Liver (tissue), 9 donors: ENCODE data around the gene RBPJ. TPM values are rescaled to one million over a fixed set of nuclear protein-coding genes. Genes with fewer than 3 reads are reported as not detected.
"Not testable (repeated sequence)": the region's sequence is repeated elsewhere in the genome, so short reads cannot be mapped to it uniquely, and the experiment has no call there.

Experiments used
- DNase-seq: peaks from one replicate; pipeline ENCODE4 v3.0.0-alpha.2; 2017; ENCODE audit warnings: low spot score
- H3K27ac ChIP-seq, 2 donors: one replicate each; pipeline ENCODE4 v1.7.0; 2013; ENCODE audit warnings: inconsistent platforms in 2 of 2, low read length in 2 of 2, control low read depth in 1 of 2, low read depth in 1 of 2, mild to moderate bottlenecking in 1 of 2
- H3K27me3 ChIP-seq, 4 donors: one replicate each; pipeline versions ENCODE4 v1.6.1 to v1.7.0; 2013; ENCODE audit warnings: low read length in 3 of 4, inconsistent platforms in 1 of 4, mild to moderate bottlenecking in 1 of 4, moderate library complexity in 1 of 4; ENCODE audit not compliant: control insufficient read depth in 4 of 4, insufficient read depth in 4 of 4
- H3K36me3 ChIP-seq, 4 donors: one replicate each; pipeline versions ENCODE4 v1.6.1 to v1.7.0; 2013; ENCODE audit warnings: low read length in 3 of 4, mild to moderate bottlenecking in 3 of 4, low read depth in 1 of 4, moderate library complexity in 1 of 4; ENCODE audit not compliant: control insufficient read depth in 4 of 4, insufficient read depth in 3 of 4
- H3K4me1 ChIP-seq, 4 donors: one replicate each; pipeline versions ENCODE4 v1.6.1 to v1.7.0; 2013; ENCODE audit warnings: low read length in 3 of 4, mild to moderate bottlenecking in 3 of 4, moderate library complexity in 1 of 4; ENCODE audit not compliant: control insufficient read depth in 4 of 4, insufficient read depth in 4 of 4
- H3K4me3 ChIP-seq, 3 donors: one replicate each; pipeline versions ENCODE4 v1.6.1 to v1.7.0; 2013; ENCODE audit warnings: low read length in 3 of 3, control low read depth in 1 of 3, low read depth in 1 of 3, mild to moderate bottlenecking in 1 of 3
- H3K9ac ChIP-seq, 2 donors: one replicate each; pipeline ENCODE4 v1.7.0; 2013; ENCODE audit warnings: low read length in 2 of 2, mild to moderate bottlenecking in 2 of 2, moderate library complexity in 2 of 2, control low read depth in 1 of 2, low read depth in 1 of 2
- H3K9me3 ChIP-seq, 4 donors: one replicate each; pipeline versions ENCODE4 v1.6.1 to v1.7.0; 2013; ENCODE audit warnings: low read length in 3 of 4; ENCODE audit not compliant: control insufficient read depth in 4 of 4
- ATF3 ChIP-seq: IDR thresholded peaks from 2 replicates; pipeline ENCODE4 v1.6.1; 2016; ENCODE audit warnings: antibody characterized with exemption
- CTCF ChIP-seq: fragments of 150-350 bp; IDR thresholded peaks from 2 replicates; pipeline ENCODE4 v1.5.1; 2017; ENCODE audit warnings: improper control_type of control experiment, low read depth, low read length; ENCODE audit not compliant: missing input control
- FOXA1 ChIP-seq: IDR thresholded peaks from 2 replicates; pipeline ENCODE4 v1.6.1; 2016; ENCODE audit warnings: antibody characterized with exemption
- GABPA ChIP-seq, 2 donors: IDR thresholded peaks in 1 of 2; conservative IDR thresholded peaks in 1 of 2; 2 replicates each; pipeline ENCODE4 v1.6.1; 2016; ENCODE audit warnings: antibody characterized with exemption in 2 of 2, mild to moderate bottlenecking in 1 of 2, moderate library complexity in 1 of 2
- HNF4A ChIP-seq, 2 donors: conservative IDR thresholded peaks; 2 replicates each; pipeline ENCODE4 v1.6.1; 2016; ENCODE audit warnings: antibody characterized with exemption in 2 of 2, mild to moderate bottlenecking in 2 of 2
- HNF4G ChIP-seq: IDR thresholded peaks from 2 replicates; pipeline ENCODE4 v1.6.1; 2016; ENCODE audit warnings: antibody characterized with exemption
- JUND ChIP-seq, 2 donors: IDR thresholded peaks; 2 replicates each; pipeline ENCODE4 v1.6.1; 2016; ENCODE audit warnings: antibody characterized with exemption in 2 of 2
- NR2F2 ChIP-seq: IDR thresholded peaks from 2 replicates; pipeline ENCODE4 v1.6.1; 2016; ENCODE audit warnings: antibody characterized with exemption
- RXRA ChIP-seq, 2 donors: IDR thresholded peaks; 2 replicates each; pipeline ENCODE4 v1.6.1; 2017 to 2018; ENCODE audit warnings: antibody characterized with exemption in 2 of 2, mild to moderate bottlenecking in 1 of 2
- TAF1 ChIP-seq: conservative IDR thresholded peaks from 2 replicates; pipeline ENCODE4 v1.6.1; 2016; ENCODE audit warnings: antibody characterized with exemption, mild to moderate bottlenecking
- YY1 ChIP-seq: IDR thresholded peaks from 2 replicates; pipeline ENCODE4 v1.6.1; 2016; ENCODE audit warnings: antibody characterized with exemption, mild to moderate bottlenecking
- WGBS: extraction: QIAGEN DNeasy Blood & Tissue Kit; methylation state at CpG from one replicate; pipeline ENCODE4 v1.1.7; 2013; 5-methylcytosine and 5-hydroxymethylcytosine counted together
- polyA plus RNA-seq, 2 donors: library from polyadenylated mRNA; stranded (reverse) in 1 of 2; unstranded in 1 of 2; fragments of 200-250 nt in 1 of 2; fragments of >200 nt in 1 of 2; fragmentation: Nextera tagmentation in 1 of 2; extraction: Ambion mirVana in 1 of 2; gene quantifications; one replicate each; pipeline versions ENCODE4 v1.2.1 to v1.2.3, GENCODE V29; 2013 to 2015
- total RNA-seq, 2 donors: library from RNA; depleted of rRNA; stranded (reverse); fragments of >200 nt; gene quantifications; one replicate each; pipeline ENCODE4 v1.2.3, GENCODE V29; 2014
- TF ChIP-seq, protein P1 (sequence below): IDR thresholded peaks from 2 replicates; pipeline ENCODE4 v1.6.1; 2016; ENCODE audit warnings: antibody characterized with exemption, mild to moderate bottlenecking
- donor health status: healthy.
- donor health status: healthy.
- donor health status: healthy.
- donor health status: healthy.
- donor health status: healthy.

The RBPJ gene
- total and polyA plus RNA-seq, 4 donors = 8.0 to 32.2 (median 22.9) TPM

GRCh38 chr4:26311633-26312032, 9.2 kb upstream of the RBPJ start (continued):
- no peak for TF ChIP-seq FOXA1

DNA sequence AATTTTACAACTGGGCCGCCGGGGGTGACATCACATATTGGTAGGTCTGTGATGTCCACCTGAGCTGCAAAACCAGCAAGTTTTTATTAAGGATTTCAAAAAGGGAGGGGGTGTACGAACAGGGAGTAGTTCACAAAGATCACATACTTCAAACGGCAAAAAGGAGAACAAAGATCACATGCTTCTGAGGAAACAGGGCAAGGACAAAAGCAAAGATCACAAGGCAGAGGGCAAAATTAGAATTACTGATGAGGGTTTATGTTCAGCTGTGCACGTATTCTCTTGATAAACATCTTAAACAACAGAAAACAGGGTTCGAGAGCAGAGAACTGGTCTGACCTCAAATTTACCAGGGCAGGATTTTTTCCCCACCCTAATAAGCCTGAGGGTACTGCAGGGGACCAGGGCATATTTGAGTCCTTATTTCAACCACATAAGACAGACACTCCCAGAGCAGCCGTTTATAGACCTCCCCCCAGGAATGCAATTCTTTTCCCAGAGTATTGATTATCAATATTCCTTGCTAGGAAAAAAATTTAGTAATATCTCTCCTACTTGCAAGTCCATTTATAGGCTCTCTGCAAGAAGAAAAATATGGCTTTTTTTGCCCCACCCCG, 5.4 kb upstream of the RBPJ start:
- not testable (repeated sequence) for H3K27me3 ChIP-seq, H3K4me3 ChIP-seq, H3K9ac ChIP-seq, H3K9me3 ChIP-seq, H3K27ac ChIP-seq, DNase-seq, H3K36me3 ChIP-seq, H3K4me1 ChIP-seq
- 84% methylated on average over 8 of the region's 8 CpGs for WGBS

GRCh38 chr4:26317766-26318165, 3.0 kb upstream of the RBPJ start:
- no peak for TF ChIP-seq YY1
- no peak for TF ChIP-seq TAF1
- TF ChIP-seq, protein P1, sequence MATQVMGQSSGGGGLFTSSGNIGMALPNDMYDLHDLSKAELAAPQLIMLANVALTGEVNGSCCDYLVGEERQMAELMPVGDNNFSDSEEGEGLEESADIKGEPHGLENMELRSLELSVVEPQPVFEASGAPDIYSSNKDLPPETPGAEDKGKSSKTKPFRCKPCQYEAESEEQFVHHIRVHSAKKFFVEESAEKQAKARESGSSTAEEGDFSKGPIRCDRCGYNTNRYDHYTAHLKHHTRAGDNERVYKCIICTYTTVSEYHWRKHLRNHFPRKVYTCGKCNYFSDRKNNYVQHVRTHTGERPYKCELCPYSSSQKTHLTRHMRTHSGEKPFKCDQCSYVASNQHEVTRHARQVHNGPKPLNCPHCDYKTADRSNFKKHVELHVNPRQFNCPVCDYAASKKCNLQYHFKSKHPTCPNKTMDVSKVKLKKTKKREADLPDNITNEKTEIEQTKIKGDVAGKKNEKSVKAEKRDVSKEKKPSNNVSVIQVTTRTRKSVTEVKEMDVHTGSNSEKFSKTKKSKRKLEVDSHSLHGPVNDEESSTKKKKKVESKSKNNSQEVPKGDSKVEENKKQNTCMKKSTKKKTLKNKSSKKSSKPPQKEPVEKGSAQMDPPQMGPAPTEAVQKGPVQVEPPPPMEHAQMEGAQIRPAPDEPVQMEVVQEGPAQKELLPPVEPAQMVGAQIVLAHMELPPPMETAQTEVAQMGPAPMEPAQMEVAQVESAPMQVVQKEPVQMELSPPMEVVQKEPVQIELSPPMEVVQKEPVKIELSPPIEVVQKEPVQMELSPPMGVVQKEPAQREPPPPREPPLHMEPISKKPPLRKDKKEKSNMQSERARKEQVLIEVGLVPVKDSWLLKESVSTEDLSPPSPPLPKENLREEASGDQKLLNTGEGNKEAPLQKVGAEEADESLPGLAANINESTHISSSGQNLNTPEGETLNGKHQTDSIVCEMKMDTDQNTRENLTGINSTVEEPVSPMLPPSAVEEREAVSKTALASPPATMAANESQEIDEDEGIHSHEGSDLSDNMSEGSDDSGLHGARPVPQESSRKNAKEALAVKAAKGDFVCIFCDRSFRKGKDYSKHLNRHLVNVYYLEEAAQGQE = no peak
- no peak for TF ChIP-seq CTCF
- TF ChIP-seq ATF3 = no peak
- TF ChIP-seq HNF4A (conservative IDR thresholded peaks at IDR 0.05) = no peak
- no peak for TF ChIP-seq FOXA1
- TF ChIP-seq HNF4G = no peak
- no peak for TF ChIP-seq GABPA (IDR thresholded peaks at IDR 0.05 in 1 of 2, conservative IDR thresholded peaks at IDR 0.05 in 1 of 2)
- no peak for TF ChIP-seq JUND (IDR thresholded peaks at IDR 0.05)
- no peak for TF ChIP-seq NR2F2
- TF ChIP-seq RXRA (IDR thresholded peaks at IDR 0.05) = no peak
- Histone ChIP-seq H3K36me3 (no peaks in the 10 kb centered on the region), H3K4me1 (peaks cover 0 to 17% (median 13%) of the 10 kb centered on the region in 4 donors), H3K27me3 (no peaks in the 10 kb centered on the region), H3K9ac (no peak overlapping the region), H3K27ac (no peak overlapping the region), H3K4me3 (no peak overlapping the region), H3K9me3 (peaks cover 0 to 2% (median 0%) of the 10 kb centered on the region in 4 donors)
- 90% methylated on average over 2 of the region's 2 CpGs for WGBS
- no peak for DNase-seq
